Neutrophil (primary cell): Measurements from ENCODE around the gene DSG2.

Source experiments
- H3K27ac ChIP-seq: fragments of 200-600 bp; sonication (generic); 2 replicates; pipeline ENCODE4 v1.5.1; 2016; ENCODE audit warnings: mild to moderate bottlenecking, moderate library complexity
- H3K27me3 ChIP-seq: fragments of 200-600 bp; sonication (generic); 2 replicates; pipeline ENCODE4 v1.6.0; 2016; ENCODE audit warnings: mild to moderate bottlenecking
- H3K36me3 ChIP-seq: fragments of 200-600 bp; sonication (generic); 2 replicates; pipeline ENCODE4 v1.5.1; 2017
- H3K4me1 ChIP-seq, 2 experiments: fragments of 200-600 bp in 1 of 2; sonication (generic) in 1 of 2; 1 replicate in 1 of 2; 2 replicates in 1 of 2; pipeline versions ENCODE4 v1.5.1 to v1.6.1; 2013 to 2016; ENCODE audit warnings: low read depth in 1 of 2, low read length in 1 of 2, mild to moderate bottlenecking in 1 of 2, moderate library complexity in 1 of 2; ENCODE audit not compliant: control insufficient read depth in 1 of 2, insufficient read depth in 1 of 2
- H3K4me3 ChIP-seq, 2 experiments: fragments of 200-600 bp in 1 of 2; sonication (generic) in 1 of 2; 1 replicate in 1 of 2; 2 replicates in 1 of 2; pipeline ENCODE4 v1.5.1; 2013 to 2016; ENCODE audit warnings: low read depth in 1 of 2, low read length in 1 of 2, mild to moderate bottlenecking in 1 of 2, moderate library complexity in 1 of 2
- H3K9me3 ChIP-seq: fragments of 200-600 bp; sonication (generic); 2 replicates; pipeline ENCODE4 v1.5.1; 2016
- TF ChIP-seq, protein P1 (sequence below): fragments of 200-600 bp; sonication (generic); IDR thresholded peaks from 2 replicates; pipeline ENCODE4 v1.5.1; 2016; ENCODE audit warnings: antibody characterized with exemption

Gene DSG2

DNA sequence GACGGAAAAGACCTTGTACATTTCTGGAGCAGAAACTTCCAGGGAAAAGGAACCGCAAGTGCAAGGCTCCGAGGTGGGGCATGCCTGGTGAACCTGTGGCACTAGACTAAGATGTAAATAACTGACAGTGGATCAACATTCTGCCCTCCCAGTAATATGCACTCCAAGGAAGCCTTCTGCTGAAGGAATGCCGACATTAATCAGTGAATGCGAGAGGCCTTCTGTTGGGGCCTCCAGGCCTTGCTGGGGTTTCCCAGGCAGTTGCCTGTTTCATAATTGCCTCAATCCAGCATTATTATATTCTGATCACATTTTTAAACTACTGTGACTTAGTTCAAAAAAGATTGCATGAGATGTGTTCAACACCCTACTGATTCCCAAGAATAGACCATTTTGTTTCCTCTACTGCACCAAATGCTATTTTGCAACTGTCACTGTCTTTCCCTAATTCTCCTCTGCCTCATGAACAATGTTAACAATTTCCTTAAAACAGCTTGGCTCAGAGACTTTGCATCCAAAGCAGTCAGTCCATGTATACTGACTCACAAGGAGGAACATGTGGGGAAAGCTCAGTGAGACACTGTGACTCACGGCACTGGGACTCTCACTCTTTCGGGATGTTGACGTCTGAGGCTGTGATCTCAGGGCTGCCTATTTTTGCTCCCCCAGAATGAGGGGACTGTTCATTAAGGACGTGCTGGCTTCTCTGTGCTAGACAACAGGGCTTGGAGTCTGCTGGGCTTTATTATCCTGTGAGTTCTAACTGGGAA is 10.5 kb upstream of the DSG2 start:
- Histone ChIP-seq H3K4me3 (no peak overlapping the region), H3K4me1 (no peaks in the 10 kb centered on the region), H3K27ac (no peak overlapping the region), H3K9me3 (no peaks in the 10 kb centered on the region), H3K36me3 (no peaks in the 10 kb centered on the region), H3K27me3 (no peaks in the 10 kb centered on the region)
- TF ChIP-seq, protein P1, sequence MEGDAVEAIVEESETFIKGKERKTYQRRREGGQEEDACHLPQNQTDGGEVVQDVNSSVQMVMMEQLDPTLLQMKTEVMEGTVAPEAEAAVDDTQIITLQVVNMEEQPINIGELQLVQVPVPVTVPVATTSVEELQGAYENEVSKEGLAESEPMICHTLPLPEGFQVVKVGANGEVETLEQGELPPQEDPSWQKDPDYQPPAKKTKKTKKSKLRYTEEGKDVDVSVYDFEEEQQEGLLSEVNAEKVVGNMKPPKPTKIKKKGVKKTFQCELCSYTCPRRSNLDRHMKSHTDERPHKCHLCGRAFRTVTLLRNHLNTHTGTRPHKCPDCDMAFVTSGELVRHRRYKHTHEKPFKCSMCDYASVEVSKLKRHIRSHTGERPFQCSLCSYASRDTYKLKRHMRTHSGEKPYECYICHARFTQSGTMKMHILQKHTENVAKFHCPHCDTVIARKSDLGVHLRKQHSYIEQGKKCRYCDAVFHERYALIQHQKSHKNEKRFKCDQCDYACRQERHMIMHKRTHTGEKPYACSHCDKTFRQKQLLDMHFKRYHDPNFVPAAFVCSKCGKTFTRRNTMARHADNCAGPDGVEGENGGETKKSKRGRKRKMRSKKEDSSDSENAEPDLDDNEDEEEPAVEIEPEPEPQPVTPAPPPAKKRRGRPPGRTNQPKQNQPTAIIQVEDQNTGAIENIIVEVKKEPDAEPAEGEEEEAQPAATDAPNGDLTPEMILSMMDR, result no peak

DNA sequence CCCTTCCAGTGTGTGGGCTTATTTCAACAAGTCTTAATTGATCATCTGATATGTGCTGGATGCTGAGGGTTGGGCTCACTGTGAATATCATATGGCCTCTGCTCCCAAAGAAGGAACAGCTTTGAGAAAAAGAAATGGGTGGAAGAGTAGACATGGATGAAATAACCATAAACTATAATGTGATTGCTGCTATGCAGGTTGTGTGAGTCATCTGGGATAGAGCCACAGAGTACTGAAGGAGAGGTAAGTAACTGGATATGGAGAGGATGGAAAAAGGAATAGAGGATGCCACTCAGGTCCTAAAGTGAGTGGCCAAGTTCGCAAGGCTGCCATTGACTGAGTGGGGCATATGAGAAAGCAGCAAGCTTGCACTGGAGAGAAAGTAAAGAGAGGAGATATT is 8.7 kb upstream of the DSG2 start:
- Histone ChIP-seq H3K27me3 (no peaks in the 10 kb centered on the region), H3K4me3 (no peak overlapping the region), H3K9me3 (no peaks in the 10 kb centered on the region), H3K27ac (no peak overlapping the region), H3K4me1 (no peaks in the 10 kb centered on the region), H3K36me3 (no peaks in the 10 kb centered on the region)
- TF ChIP-seq, protein P1, result no peak

DNA sequence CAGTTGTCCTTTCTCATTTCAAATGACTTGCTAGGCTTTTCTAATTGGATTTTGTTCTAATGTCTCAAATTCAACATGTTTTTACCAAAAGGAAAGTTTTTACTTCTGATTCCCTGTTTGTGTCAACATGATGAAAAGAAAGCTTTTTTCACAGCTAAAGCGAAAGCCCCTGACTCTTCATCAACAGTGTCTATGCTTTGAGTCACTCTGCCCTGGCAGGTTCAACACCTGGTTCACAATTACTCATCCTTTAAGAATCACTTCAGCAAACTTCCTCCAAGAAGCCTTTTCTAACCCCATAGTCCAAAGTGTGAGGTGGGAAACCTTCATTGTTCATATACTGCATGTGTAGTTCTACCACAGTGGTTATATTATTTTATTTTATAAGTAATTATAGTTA is 7.6 kb upstream of the DSG2 start:
- H3K9me3 ChIP-seq, result no peaks in the 10 kb centered on the region
- no peaks in the 10 kb centered on the region for H3K4me1 ChIP-seq
- H3K36me3 ChIP-seq, result no peaks in the 10 kb centered on the region
- TF ChIP-seq, protein P1, result no peak
- H3K27ac ChIP-seq, result no peak overlapping the region
- H3K4me3 ChIP-seq, result no peak overlapping the region
- H3K27me3 ChIP-seq, result peaks cover 9% of the 10 kb centered on the region

DNA sequence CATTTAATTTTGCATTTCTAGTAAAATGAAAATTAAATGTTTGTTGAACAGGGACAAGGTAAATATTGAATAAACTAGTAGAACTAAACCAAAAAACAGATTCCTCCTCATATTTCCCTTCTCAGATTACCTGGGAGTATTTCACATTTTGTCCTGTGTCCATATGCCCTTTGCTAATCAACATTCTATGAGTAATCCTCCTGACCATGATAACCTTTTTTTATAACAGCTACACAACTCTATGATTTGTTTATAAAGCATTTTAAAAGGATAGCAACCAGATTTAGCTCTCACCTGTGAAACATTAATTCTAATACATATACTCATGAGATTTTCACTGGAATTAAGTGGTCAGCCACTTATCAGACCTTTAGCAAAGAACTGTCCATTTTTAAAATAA is 7.1 kb upstream of the DSG2 start:
- Histone ChIP-seq H3K27me3 (peaks cover 14% of the 10 kb centered on the region), H3K9me3 (no peaks in the 10 kb centered on the region), H3K4me1 (no peaks in the 10 kb centered on the region), H3K4me3 (no peak overlapping the region), H3K36me3 (no peaks in the 10 kb centered on the region), H3K27ac (no peak overlapping the region)
- TF ChIP-seq, protein P1, result no peak

DNA sequence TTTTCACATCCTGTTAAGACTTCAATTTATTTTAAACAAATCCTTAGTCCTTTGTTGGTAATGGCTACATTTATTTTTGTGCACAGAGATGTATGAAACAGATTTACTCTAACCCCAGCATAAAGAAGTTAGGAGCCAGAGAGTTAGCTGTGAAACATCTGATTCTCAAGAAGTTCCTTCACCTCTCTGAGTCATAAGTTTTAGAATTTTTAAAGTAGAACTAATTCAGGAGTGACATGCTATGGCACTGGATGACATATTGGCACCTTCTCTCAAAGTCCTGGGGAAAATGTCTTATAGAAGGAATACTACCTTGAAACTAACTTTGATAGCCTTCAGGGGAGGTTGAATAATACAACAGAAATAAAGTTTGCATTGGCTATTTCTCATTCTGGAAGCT is 6.4 kb upstream of the DSG2 start:
- H3K27me3 ChIP-seq, result peaks cover 21% of the 10 kb centered on the region
- H3K27ac ChIP-seq, result no peak overlapping the region
- no peaks in the 10 kb centered on the region for H3K9me3 ChIP-seq
- H3K4me3 ChIP-seq, result no peak overlapping the region
- no peaks in the 10 kb centered on the region for H3K36me3 ChIP-seq
- no peaks in the 10 kb centered on the region for H3K4me1 ChIP-seq
- TF ChIP-seq, protein P1, result no peak
